ENCODE measurements around the gene KEL.
"Not testable (repeated sequence)": the region's sequence is repeated elsewhere in the genome, so short reads cannot be mapped to it uniquely, and the experiment has no call there.

Gene KEL

GRCh38 chr7:142984297-142984696, 22.1 kb upstream of the KEL start:
- no peak for TF ChIP-seq CTCF (IDR thresholded peaks at IDR 0.05; ENCODE audit: borderline replicate concordance, control extremely low read depth, extremely low read depth, insufficient read depth, missing control alignments)
- no peak for DNase-seq (ENCODE audit: low spot score)
- in situ Hi-C loops (cut with MboI; ENCODE audit: low sequenced_read_pairs, unreplicated experiment) = no loop called here

DNA sequence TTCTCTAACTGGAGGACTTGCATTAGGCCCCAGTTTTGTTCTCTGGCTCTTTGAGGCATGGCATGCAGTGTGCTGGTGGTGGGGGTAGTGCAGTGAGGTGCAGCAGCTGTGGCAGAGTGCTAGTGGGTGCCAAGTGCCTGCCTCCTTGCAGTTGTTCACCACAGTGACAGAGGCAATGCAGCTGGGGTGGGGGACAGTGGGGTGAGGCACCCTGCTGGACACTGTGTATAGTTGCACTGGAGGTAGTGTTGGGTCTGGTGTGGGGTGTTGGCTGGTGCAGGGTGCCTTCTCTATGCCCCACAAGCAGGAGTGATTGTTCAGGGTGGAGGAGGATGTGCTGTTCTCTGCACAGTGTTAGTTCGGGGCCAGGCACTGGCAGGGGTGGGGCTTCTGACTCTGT, 21.7 kb upstream of the KEL start:
- DNase-seq (ENCODE audit: low spot score) = no peak
- in situ Hi-C loops (cut with MboI; ENCODE audit: low sequenced_read_pairs, unreplicated experiment) = no loop called here
- no peak for TF ChIP-seq CTCF (IDR thresholded peaks at IDR 0.05; ENCODE audit: borderline replicate concordance, control extremely low read depth, extremely low read depth, insufficient read depth, missing control alignments)

DNA sequence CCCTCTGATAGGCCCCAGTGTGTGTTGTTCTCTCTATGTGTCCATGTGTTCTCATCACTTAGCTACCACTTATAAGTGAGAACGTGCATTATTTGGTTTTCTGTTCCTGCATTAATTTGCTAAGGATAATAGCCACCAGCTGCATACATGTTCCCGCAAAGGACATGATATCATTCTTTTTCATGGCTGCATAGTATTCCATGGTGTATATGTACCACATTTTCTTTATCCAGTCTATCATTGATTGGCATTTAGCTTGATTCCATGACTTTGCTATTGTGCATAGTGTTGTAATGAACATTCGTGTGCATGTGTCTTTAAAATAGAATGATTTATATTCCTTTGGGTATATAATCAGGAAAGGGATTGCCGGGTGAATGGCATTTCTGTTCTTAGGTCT, 16.2 kb upstream of the KEL start:
- DNase-seq (ENCODE audit: low spot score); in situ Hi-C loops (cut with MboI; ENCODE audit: low sequenced_read_pairs, unreplicated experiment): not testable (repeated sequence)

DNA sequence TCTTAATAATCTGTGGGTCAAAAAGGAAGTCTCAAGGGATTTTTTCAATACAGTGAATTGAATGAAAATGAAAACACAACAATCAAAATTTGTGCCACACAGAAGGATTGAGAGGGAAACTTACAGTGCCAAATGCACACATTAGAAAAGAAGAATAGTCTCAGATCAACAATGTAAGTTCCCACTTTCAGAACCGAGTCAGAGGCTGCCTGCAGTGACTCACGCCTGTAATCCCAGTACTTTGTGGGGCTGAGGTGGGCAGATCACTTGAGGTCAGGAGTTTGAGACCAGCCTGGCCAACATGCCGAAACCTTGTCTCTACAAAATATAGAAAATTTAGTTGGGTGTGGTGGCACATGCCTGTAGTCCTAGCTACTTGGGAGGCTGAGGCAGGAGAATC, 12.5 kb upstream of the KEL start:
- DNase-seq (ENCODE audit: low spot score) = no peak
- no peak for TF ChIP-seq CTCF (IDR thresholded peaks at IDR 0.05; ENCODE audit: borderline replicate concordance, control extremely low read depth, extremely low read depth, insufficient read depth, missing control alignments)
- in situ Hi-C loops (cut with MboI; ENCODE audit: low sequenced_read_pairs, unreplicated experiment) = no loop called here

- no peak for TF ChIP-seq CTCF (IDR thresholded peaks at IDR 0.05; ENCODE audit: borderline replicate concordance, control extremely low read depth, extremely low read depth, insufficient read depth, missing control alignments)
- in situ Hi-C loops (cut with MboI; ENCODE audit: low sequenced_read_pairs, unreplicated experiment) = no loop called here
- no peak for DNase-seq (ENCODE audit: low spot score)
These were observed 7.0 kb upstream of the KEL start for GRCh38 chr7:142969183-142969582.

- no peak for TF ChIP-seq CTCF (IDR thresholded peaks at IDR 0.05; ENCODE audit: borderline replicate concordance, control extremely low read depth, extremely low read depth, insufficient read depth, missing control alignments)
- in situ Hi-C loops (cut with MboI; ENCODE audit: low sequenced_read_pairs, unreplicated experiment) = no loop called here
- no peak for DNase-seq (ENCODE audit: low spot score)
These were observed 6.1 kb upstream of the KEL start for GRCh38 chr7:142968229-142968628.

- no peak for DNase-seq (ENCODE audit: low spot score)
- in situ Hi-C loops (cut with MboI; ENCODE audit: low sequenced_read_pairs, unreplicated experiment) = no loop called here
- TF ChIP-seq CTCF (IDR thresholded peaks at IDR 0.05; ENCODE audit: borderline replicate concordance, control extremely low read depth, extremely low read depth, insufficient read depth, missing control alignments) = no peak
These were observed 2.5 kb upstream of the KEL start for GRCh38 chr7:142964502-142965246.
